GM18868 (cell line): Measurements from ENCODE around the gene CREG1.
"Not testable (repeated sequence)": the region's sequence is repeated elsewhere in the genome, so short reads cannot be mapped to it uniquely, and the experiment has no call there.

Experiments used
- ATAC-seq: cut with Tn5 transposase; IDR thresholded peaks from one replicate; pipeline ENCODE4 v1.9.1; 2021; ENCODE audit warnings: mild to moderate bottlenecking, moderate library complexity; ENCODE audit not compliant: unreplicated experiment

Gene CREG1

DNA sequence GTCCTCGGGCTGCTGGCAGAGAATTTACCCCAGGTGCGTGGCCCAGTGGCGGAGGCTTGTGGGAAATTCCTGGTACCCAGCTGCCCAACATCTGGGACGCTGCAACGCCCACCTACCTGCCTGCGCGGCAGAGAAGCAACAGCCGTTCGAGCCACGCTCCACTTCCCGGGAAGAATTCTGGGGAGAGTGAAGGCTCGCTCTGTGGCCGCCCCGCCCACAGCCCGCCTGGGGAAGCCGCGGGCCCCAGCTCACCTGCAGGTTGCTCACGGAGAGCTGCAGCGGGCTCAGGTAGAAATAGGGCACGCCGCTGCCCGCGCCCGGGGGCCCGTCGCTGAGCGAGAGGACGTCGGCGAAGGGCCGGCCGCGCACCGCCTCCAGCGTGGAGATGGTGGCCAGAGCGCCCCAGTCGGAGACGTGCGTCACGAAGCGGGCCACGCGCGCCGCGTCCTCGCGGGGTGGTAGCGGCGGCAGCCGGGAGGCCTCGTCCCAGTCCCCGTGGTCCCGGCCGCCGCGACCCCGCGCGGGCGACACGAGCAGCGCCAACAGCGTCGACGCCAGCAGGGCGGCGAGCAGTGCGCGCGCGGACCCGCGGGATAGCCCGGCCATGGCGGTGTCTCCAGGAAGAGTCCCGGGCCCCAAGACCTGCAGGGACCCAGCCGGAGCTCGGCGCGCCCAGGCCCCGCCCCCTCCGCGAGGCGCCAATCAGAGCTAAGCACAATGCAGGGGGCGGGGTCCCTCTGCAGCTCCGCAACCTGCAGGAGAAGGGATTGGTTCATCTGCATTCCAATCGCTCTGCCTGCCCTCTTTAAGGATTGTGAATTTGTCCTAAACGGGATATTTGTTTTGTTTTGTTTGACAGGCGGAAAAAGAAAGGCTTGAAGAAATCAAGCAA is at the start of gene CREG1:
Gene CREG1 (minus strand): TSS at position 627 of the 892 bp plus-strand sequence.
- ATAC-seq, result peak; percentile 96

DNA sequence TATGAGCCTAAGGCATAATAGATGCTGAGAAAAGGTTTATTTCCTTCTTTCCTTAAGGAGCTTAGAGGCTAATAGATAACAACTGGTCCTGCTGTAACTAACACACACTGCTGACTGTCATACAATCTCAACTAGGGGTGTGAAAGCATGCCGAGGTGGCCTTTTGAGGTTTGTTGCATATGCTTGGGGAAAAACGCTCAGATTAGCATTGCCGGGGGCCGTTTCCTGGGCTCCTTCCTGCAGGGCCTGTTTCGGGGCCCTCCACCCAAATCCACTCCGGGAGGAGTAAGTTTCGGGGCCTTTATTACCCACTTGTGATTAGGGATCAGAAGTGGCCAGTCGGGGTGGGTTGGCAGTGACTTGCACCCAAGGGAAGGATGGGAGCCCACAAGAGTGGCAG is 49.3 kb upstream of the CREG1 start:
- ATAC-seq, result no peak

DNA sequence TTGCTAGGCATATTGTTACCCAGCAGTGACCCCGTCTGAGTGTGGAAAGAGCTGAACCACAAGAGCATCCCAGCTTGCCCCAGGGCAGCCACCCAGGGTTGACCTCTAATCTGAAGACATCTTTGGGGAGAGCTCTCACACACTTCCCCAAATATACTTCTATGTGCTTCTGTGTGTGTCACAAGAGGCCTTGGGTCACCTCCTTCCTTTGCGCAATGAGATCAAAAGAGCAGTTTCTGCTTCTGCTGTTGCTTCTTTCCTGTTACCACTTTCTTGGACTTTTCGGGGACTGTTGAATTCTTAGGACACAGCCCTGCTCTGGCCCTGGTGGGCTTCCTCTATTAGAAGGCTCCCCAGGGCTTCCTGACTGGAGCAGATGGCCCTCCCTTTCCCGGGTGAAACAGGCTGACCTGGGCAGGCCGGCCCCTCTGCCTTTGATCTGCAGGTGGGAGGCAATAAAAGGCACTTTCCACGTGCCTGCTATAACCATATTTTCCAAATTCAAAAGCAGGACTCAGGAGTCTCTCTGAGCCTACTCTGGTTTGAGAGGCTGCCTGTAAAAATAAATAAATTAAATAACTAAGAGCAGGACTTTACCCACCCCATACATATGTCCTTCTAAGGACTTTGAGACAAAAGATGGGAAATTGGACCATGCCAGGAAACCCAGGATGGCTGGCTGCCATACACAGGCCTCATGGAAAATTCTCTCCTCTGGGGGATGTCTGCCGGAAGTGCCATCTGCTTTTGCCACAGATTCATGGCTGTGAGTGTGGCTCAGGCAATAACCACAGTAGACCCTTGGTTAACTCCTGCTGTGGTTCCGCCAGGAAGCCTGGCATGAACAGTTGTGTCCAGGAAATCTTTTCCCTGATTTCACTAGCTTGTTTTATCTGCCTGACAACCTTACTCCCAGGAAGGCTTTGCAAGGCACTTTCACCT is 48.2 kb upstream of the CREG1 start:
- ATAC-seq, result peak; percentile 41

DNA sequence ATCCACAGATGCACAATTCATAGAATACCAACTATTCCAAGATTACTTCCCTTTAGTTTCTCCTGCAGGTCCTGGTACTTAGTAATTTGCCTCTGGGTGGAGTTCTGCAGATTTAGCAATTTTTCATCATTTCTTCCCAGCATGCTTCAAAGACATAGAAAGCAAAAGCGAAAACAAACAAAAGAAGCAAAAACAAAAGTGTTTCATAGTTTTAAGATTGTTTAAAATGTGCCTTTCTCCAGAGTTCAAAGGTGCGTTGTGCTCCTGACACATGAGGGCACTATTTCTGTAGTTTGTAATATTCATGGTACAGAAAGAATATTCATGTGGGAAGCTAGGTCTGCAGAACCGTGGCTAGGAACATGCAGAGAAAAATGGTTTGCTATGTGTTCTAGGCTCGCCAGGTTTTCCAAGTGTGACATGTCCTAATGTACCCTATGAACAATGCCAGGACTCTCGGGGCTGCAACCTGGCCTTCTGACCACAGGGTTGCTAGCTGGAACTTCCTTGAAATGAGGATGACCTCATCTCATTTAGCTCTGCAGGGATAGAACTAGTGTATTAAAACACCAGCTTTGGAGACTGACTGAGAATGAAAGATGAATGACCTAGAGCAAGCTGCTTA is 46.5 kb upstream of the CREG1 start:
- ATAC-seq, result peak; percentile 65

DNA sequence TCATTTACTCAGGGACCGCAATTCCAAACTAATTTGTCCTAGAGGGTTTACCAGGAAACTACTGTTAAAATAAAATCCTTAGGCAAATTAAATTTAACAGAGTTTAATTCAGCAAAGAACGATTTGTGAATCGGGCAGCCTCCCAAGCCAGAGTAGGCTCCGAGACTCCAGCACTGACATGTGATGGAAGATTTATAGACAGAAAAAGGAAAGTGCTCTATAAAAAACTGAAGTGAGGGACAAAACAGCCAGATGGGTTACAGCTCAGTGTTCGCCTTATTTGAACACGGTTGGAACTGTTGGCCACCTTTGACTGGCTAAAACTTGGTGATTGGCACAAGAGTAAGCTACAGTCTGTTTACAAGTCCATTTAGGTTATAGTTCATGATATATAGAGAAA is 41.3 kb upstream of the CREG1 start:
- no peak for ATAC-seq

DNA sequence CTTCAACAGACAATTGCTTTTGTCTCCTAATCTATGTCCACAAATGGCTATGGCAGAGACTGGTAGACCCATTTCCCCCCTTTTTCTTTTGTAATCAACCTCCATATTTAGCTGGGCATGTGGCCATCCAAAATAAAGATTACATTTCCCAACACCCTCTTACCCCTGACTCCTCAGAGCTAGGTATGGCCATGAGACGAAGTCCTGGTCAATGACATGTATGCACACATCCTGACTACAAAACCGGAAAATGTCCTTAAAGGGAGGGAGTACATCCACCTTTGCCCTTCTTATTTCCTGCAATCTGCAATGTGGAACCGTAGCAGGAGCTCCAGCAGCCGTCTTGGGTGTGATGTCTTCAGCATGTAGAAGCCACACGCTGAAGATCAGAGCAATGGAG is 40.3 kb upstream of the CREG1 start:
- no peak for ATAC-seq

DNA sequence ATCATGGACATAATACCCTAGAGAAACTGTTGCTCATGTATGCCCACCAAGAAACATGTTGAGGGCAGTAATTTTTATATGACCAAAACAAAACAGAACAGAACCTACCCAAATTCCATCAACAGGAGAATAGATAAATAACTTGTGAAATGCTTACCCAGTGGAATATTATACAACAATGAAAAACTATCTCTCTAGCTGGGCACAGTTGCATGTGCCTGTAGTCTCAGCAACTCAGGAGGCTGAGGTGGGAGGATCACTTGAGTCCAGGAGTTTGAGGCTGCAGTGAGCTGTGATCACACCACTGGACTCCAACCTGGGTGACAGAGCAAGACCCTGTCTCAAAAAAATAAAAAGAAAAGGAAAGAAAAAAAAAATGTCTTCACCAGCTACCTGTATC is 38.9 kb upstream of the CREG1 start:
- ATAC-seq, result no peak

DNA sequence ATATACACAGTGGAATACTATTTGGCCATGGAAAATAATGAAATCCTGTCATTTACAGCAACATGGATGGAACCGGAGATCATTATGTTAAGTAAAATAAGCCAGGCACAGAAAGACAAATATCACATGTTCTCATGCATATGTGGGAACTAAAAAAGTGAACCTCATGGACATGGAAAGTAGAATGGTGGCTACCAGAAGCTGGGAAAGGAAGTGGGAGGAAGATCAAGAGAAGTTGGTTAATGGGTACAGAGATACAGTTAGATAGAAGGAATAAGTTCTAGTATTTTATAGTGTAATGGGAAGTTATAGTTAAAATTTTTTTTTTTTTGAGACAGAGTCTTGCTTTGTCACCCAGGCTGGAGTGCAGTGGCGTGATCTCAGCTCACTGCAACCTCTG is 34.8 kb upstream of the CREG1 start:
- no peak for ATAC-seq

DNA sequence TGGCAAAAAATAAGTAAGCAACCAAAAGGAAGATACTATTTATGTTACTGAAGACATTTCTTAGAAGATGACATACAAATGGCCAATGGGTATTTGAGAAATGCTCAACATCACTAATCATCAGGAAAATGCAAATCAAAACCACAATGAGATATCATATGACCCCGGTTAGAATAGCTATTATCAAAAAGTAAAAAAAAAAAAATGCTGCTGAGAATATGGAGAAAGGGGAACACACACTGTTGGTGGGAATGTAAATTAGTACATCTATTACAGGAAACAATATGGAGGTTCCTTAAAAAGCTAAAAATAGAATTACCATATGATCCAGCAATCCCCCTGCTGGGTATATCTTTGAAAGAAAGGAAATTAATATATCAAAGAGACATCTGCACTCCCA is 34.3 kb upstream of the CREG1 start:
- no peak for ATAC-seq

DNA sequence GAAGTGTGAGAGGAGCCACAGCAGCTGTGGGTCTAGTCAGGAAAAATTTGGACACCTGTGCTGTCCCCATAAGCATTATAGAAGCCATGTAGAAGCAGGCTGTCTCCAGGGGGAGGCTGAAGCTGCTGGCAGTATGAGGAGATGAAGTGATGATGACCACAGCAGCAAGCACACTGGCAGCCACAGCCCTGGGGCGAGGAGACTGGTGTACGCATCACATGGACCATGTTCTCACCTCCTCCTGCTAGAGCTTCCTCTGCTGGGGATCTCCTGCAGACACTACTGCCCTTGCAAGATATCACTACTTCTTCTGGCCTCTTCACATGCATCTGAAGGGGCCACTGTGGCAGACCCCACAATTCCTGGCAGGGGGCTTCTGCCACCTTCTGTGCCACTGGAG is 33.8 kb upstream of the CREG1 start:
- ATAC-seq, result no peak

DNA sequence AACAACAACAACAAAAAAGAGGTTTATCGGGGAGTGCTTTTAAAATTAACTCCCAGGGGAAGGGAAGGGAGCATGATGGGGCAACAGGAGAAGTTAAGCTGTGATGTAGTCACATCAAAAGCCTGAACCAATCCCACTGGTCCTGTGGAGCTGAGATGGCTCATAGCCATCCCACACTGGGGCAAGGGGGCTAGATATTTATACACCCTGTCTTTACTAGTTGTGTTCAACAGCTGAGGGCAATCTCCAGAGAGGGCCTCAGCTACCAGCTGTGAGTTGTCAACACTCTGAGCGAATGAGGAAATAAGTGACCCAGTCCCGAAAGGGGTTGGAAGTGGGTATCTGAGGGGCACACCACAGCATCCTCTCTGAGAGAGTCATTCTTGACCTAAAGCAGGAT is 31.0 kb upstream of the CREG1 start:
- ATAC-seq, result no peak

DNA sequence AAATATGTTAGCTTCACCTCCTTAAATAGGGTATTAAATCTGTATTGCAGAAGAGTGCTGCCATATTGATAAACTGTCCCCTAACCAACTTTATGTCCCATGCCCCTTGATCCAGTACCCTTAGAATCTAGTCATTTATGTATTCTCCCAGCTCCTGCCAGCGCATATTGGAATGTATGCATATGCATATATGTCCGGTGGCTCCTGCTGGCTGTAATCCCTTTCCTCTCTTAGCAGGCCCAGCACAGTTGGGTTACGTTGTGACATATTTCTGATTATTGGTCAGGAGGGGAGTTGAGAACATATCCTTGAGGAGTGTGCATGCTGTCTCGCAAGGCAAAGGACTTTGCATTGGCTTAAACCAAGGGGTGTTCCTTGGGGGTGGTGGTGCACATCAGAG is 29.2 kb upstream of the CREG1 start:
- no peak for ATAC-seq

DNA sequence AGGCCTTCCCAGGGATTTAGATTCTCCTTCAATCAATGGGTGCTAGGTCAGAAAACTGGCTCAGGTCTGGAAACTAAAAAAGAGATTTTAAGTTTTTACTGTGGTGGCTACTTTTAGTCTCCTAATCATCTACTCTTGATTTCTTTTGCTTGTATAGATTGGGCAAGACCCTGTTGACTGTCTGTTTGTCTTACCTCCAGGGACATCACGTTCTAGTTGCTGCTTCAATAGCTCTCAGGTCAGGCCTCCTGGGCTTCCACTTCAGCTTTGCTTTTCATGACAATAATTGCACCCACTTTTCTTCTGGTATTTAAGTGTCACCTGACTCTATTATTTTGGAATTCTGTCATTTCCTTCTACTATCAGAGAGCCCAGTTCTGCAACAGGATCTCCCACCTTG is 28.5 kb upstream of the CREG1 start:
- ATAC-seq, result no peak

DNA sequence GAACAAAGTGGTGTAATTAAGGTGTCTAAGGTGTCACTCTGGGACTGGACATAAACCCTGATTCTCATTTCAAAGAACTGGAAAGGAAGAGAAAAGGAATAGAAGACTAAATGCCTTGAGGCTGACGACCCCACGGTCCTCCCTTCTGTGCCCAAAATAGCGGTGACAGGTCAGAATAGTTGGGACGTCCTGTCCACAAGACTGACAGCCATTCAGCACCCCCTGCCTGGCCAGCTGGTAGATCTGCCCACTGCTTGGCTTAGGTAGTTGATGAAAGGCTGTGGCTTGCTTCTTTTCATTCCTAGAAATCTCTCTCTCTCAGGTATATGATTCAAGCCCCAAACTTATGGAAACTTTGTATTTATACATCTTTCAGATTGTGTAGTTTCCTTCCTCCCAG is 26.4 kb upstream of the CREG1 start:
- ATAC-seq, result no peak

DNA sequence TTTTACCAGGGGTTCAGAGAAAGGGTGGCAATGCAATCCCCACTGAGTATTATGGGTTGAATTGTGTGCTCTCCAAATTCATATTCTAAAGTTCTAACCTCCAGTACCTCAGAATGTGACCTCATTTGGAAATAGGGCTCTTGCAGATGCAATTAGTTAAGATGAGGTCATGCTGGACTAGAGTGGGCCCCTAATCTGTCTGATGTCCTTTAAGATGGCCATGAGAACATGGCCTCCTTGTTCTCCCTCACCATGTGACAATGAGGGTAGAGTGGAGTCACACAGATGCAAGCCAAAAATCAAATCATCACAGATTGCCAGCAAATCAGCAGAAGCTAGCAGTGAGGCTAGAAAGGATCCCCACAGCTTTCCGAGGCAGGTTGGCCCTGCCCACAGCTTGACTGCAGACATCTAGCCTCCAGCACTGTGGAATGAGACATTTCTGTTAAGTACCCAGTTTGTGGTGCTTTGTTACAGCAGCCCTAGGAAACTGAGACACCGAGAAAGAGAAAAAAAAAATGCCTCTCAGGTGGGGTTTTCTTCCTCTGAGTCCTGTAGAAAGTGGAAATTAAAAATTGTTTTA is 25.5 kb upstream of the CREG1 start:
- ATAC-seq, result no peak

DNA sequence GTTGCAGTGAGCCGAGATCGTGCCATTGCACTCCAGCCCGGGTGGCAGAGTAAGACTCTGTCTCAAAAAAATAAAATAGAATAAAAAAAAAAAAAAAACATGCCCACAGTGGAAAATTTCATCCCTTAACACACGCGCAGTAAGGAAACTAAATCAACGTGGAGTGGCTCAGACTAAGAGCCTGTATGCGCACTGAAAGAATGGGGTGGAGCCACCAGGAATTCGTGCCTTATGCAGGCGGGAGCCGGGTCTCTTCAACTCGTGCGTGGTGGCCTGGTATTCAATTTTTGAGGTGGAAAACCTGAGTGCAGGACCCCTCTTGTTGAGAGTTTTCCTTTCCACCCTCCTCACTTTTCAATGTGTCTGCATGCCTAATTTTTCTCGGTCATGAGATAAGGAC is 22.1 kb upstream of the CREG1 start:
- no peak for ATAC-seq

DNA sequence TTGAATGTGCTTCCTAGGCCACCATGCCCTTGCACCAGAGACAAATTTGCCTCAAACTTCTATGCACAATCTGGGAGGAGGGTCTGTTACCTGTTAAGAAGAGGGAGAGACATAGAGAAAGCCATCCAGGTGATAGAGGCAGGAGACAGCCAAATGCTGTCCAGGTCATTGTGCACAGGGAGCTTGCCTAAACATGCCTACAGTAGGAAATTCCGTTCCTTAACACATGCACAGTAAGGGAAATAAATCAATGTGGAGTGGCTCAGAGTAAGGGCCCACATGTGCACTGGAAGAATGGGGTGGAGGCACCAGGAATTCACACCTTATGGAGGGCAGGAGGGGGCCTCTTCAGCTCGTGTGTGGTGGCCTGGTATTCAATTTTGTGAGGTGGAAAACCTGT is 19.5 kb upstream of the CREG1 start:
- ATAC-seq, result no peak

DNA sequence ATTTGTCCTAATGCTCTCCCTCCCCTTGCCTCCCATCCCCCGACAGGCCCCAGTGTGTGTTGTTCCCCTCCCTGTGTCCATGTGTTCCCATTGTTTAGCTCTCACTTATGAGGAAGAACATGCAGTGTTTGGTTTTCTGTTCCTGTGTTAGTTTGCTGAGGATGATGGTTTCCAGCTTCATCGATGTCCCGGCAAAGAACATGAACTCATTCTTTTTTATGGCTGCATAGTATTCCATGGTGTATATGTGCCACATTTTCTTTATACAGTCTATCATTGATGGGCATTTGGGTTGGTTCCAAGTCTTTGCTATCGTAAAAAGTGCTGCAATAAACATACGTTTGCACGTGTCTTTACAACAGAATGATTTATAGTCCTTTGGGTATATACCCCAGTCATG is 17.1 kb upstream of the CREG1 start:
- ATAC-seq, result not testable (repeated sequence)

DNA sequence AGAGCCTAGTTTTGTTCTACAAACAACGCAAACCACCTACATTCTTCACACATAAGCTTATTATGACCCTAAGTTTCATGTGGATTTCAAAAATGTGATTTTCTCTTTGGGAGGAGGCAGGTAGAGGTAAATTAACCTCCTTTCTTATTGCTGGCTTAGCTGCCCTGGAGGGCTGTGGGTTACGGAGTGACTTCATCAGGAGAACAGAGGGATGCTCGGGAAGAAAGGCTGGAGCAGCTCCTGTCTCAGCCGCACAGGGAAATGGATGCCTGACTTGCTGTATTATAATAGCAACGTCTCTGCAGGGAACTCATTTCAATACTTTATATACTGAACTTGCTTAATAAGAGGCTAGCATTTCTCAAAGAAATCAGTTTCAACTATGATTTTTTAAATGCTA is 14.1 kb upstream of the CREG1 start:
- ATAC-seq, result no peak

DNA sequence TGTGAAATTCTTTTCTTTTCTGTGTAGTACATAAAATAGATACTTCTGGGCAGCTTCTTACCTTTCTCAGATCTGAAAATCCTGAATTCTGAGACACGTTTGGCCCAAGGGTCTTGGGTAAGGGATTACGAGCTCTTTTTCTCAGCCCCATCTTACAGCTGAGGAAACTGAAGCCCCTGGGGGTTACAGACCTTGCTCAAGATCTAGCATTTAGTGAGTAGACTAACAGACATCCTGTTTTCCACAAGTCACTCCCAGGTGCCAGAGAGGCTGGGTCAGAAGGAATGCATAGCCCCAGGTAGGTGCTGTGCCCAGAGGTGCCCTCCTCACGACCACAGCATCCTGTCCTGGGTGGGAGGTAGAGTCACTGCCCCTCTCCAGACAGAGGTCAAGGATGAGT is 13.2 kb upstream of the CREG1 start:
- ATAC-seq, result no peak

DNA sequence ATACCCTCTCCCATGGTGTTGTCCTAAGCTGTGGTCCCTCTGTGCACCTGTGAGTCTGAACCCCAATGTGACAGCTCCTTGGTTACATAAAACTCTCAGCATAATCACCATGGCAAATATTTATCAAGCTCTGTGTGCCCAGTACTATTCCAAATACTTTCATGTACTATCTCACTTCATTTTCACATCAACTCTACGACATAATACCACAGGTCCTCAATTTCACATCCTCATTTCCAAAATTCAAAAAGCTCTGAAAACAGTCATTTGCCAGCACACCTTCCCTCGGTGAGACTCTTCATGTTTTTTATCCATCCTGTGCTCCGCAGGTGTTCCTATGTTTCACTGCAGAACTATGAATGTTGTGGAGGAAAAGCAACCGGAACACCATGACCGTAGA is 12.4 kb upstream of the CREG1 start:
- peak; percentile 49 for ATAC-seq
